CD4-positive, alpha-beta T cell (primary cell): ENCODE data around the gene UGT1A9. TPM values are rescaled to one million over a fixed set of nuclear protein-coding genes. Genes with fewer than 3 reads are reported as not detected.
"Not testable (repeated sequence)": the region's sequence is repeated elsewhere in the genome, so short reads cannot be mapped to it uniquely, and the experiment has no call there.

Experiments
- ATAC-seq: fragments of 200-7000 bp; cut with Tn5 transposase; one replicate; pipeline ENCODE4 v1.10.0; 2022; ENCODE audit warnings: mild to moderate bottlenecking; ENCODE audit not compliant: poor library complexity
- CTCF ChIA-PET: fragments of 350-600 bp; sonication (Branson Sonifier 250); formaldehyde crosslinking; loops from one replicate; lab custom pipeline; 2021; ENCODE audit warnings: antibody characterized with exemption, inconsistent platforms; lab: Charles Lee
- POLR2A ChIA-PET: fragments of 350-600 bp; sonication (Branson Sonifier 250); formaldehyde crosslinking; loops from one replicate; lab custom pipeline; 2021; ENCODE audit warnings: antibody characterized with exemption, inconsistent platforms; lab: Charles Lee
- DNase-seq, 14 experiments: peaks; one replicate each; pipeline ENCODE4 v3.0.0-alpha.2; 2013 to 2020; ENCODE audit warnings: mixed read lengths in 2 of 14
- H3K27ac ChIP-seq, 2 donors: one replicate each; pipeline versions ENCODE4 v1.5.1 to v1.7.0; 2013; ENCODE audit warnings: low read length in 2 of 2, low read depth in 1 of 2, mild to moderate bottlenecking in 1 of 2
- H3K27me3 ChIP-seq, 2 experiments: 1 replicate in 1 of 2; 2 replicates in 1 of 2; pipeline versions ENCODE4 v1.6.1 to v1.7.0; 2013; ENCODE audit warnings: low read length in 2 of 2, control low read depth in 1 of 2, mild to moderate bottlenecking in 1 of 2, moderate library complexity in 1 of 2; ENCODE audit not compliant: insufficient read depth in 2 of 2, control insufficient read depth in 1 of 2
- H3K36me3 ChIP-seq: one replicate; pipeline ENCODE4 v1.6.1; 2013; ENCODE audit warnings: low read length, control low read depth; ENCODE audit not compliant: insufficient read depth
- H3K4me1 ChIP-seq: one replicate; pipeline ENCODE4 v1.6.1; 2013; ENCODE audit warnings: low read length, control low read depth; ENCODE audit not compliant: insufficient read depth
- H3K4me3 ChIP-seq: one replicate; pipeline ENCODE4 v1.5.1; 2013; ENCODE audit warnings: mild to moderate bottlenecking, low read length, moderate library complexity
- H3K9me3 ChIP-seq, 2 experiments: 1 replicate in 1 of 2; 2 replicates in 1 of 2; pipeline versions ENCODE4 v1.6.1 to v1.7.0; 2013; ENCODE audit warnings: low read length in 2 of 2, mild to moderate bottlenecking in 2 of 2, control low read depth in 1 of 2, moderate library complexity in 1 of 2; ENCODE audit not compliant: control insufficient read depth in 1 of 2, insufficient read depth in 1 of 2
- H3K27ac Mint-ChIP-seq: one replicate; pipeline ENCODE4 v1.8.0; 2020; ENCODE audit warnings: mixed read lengths
- H3K27me3 Mint-ChIP-seq: one replicate; pipeline ENCODE4 v1.8.0; 2021; ENCODE audit warnings: mixed read lengths
- H3K36me3 Mint-ChIP-seq: one replicate; pipeline ENCODE4 v1.8.0; 2021; ENCODE audit warnings: low read depth, mixed read lengths
- H3K4me1 Mint-ChIP-seq: one replicate; pipeline ENCODE4 v1.8.0; 2021; ENCODE audit warnings: low read depth, mixed read lengths
- H3K4me3 Mint-ChIP-seq: one replicate; pipeline ENCODE4 v1.8.0; 2020; ENCODE audit warnings: mild to moderate bottlenecking, mixed read lengths
- H3K9me3 Mint-ChIP-seq: one replicate; pipeline ENCODE4 v1.8.0; 2020; ENCODE audit warnings: mixed read lengths
- intact Hi-C, 2 experiments: fragments of 100-400 bp; cut with DNase I in 1 of 2; cut with micrococcal nuclease in 1 of 2; formaldehyde crosslinking; loops; one replicate each; pipeline versions ENCODE4 v1.15.1 to v1.9.0; 2023 to 2025; cut with DNase I, micrococcal nuclease
- total RNA-seq, 174 experiments: library from RNA in 2 of 174; stranded (reverse) in 2 of 174; gene quantifications; one replicate each; pipeline ENCODE4 v1.2.3 and lab custom pipeline; 2021 to 2026
- TF ChIP-seq, protein P1 (sequence below): fragments of 200-600 bp; IDR thresholded peaks from one replicate; pipeline ENCODE4 v1.8.0; 2022; ENCODE audit warnings: antibody characterized with exemption, mild to moderate bottlenecking

Gene UGT1A9
- total RNA-seq, 2 experiments from 2014 or later, result not detected

DNA sequence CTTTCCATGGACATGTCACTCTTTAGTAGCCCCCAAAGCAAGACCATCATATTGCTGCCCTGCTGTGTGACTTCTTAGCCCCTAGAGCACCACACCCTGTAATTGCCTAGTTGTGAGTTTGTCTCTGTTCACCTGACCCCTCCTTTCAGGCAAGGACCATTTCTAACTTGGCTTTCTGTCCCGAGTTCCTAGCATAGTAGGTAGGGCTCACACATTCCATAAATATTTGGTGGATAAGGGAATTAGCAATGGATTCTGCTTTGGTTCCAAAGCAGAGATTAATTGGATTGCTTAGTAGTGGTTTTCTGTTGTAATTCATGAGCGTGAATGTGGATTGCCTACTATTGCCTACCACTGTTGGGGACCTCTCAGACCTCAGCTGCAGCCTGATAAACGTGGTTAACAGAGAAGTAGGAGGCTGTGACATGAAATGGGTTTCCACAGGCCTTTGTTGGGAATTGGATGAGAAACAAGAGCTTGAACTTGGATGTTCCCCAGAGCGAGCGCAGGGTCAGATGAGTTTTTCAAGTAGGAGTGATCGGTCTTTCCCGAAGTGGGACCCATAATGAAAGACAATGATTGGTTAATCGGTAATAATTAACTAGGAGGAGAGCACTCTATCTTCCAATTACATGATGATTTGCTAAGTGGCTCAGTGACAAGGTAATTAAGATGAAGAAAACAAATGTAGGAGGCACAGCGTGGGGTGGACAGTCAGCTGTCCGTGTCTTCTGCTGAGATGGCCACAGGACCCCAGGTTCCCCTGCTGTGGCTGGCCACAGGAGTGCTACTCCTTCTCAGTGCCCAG, 75.0 kb downstream of the UGT1A9 start:
- POLR2A ChIA-PET, result no interaction called here

DNA sequence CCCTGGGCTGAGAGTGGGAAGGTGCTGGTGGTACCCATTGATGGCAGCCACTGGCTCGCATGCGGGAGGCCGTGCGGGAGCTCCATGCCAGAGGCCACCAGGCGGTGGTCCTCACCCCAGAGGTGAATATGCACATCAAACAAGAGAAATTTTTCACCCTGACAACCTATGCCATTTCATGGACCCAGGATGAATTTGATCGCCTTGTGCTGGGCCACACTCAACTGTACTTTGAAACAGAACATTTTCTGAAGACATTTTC, 75.5 kb downstream of the UGT1A9 start:
- ChIA-PET CTCF (no interaction called here), POLR2A (no interaction called here)
- peaks cover 33% of the 10 kb centered on the region for H3K27me3 Mint-ChIP-seq
- H3K4me1 Mint-ChIP-seq, result no peaks in the 10 kb centered on the region
- H3K4me1 ChIP-seq, result no peaks in the 10 kb centered on the region
- H3K4me3 Mint-ChIP-seq, result no peak overlapping the region
- no peaks in the 10 kb centered on the region for H3K36me3 ChIP-seq
- TF ChIP-seq, protein P1, sequence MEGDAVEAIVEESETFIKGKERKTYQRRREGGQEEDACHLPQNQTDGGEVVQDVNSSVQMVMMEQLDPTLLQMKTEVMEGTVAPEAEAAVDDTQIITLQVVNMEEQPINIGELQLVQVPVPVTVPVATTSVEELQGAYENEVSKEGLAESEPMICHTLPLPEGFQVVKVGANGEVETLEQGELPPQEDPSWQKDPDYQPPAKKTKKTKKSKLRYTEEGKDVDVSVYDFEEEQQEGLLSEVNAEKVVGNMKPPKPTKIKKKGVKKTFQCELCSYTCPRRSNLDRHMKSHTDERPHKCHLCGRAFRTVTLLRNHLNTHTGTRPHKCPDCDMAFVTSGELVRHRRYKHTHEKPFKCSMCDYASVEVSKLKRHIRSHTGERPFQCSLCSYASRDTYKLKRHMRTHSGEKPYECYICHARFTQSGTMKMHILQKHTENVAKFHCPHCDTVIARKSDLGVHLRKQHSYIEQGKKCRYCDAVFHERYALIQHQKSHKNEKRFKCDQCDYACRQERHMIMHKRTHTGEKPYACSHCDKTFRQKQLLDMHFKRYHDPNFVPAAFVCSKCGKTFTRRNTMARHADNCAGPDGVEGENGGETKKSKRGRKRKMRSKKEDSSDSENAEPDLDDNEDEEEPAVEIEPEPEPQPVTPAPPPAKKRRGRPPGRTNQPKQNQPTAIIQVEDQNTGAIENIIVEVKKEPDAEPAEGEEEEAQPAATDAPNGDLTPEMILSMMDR, result no peak
- H3K36me3 Mint-ChIP-seq, result no peaks in the 10 kb centered on the region
- intact Hi-C loops, result no loop called here
- H3K27ac ChIP-seq, result no peak overlapping the region
- peaks cover 0 to 3% of the 10 kb centered on the region in 2 experiments for H3K27me3 ChIP-seq
- no peak overlapping the region for H3K27ac Mint-ChIP-seq
- no peak for ATAC-seq
- no peak for DNase-seq
- peaks cover 0 to 15% of the 10 kb centered on the region in 2 experiments for H3K9me3 ChIP-seq
- H3K9me3 Mint-ChIP-seq, result peaks cover 7% of the 10 kb centered on the region
- H3K4me3 ChIP-seq, result no peak overlapping the region

More for the DNA sequence above, 75.0 kb downstream of the UGT1A9 start:
- Mint-ChIP-seq H3K4me3 (no peak overlapping the region), H3K9me3 (peaks cover 6% of the 10 kb centered on the region), H3K36me3 (no peaks in the 10 kb centered on the region), H3K4me1 (no peaks in the 10 kb centered on the region), H3K27ac (no peak overlapping the region), H3K27me3 (peaks cover 29% of the 10 kb centered on the region)
- no peaks in the 10 kb centered on the region for H3K36me3 ChIP-seq
- H3K4me1 ChIP-seq, result no peaks in the 10 kb centered on the region
- no peak for DNase-seq
- CTCF ChIA-PET, result no interaction called here
- TF ChIP-seq, protein P1, result no peak
- intact Hi-C loops, result no loop called here
- no peak for ATAC-seq
- peaks cover 0 to 3% of the 10 kb centered on the region in 2 experiments for H3K27me3 ChIP-seq
- peaks cover 0 to 15% of the 10 kb centered on the region in 2 experiments for H3K9me3 ChIP-seq
- H3K4me3 ChIP-seq, result no peak overlapping the region
- H3K27ac ChIP-seq, result no peak overlapping the region

DNA sequence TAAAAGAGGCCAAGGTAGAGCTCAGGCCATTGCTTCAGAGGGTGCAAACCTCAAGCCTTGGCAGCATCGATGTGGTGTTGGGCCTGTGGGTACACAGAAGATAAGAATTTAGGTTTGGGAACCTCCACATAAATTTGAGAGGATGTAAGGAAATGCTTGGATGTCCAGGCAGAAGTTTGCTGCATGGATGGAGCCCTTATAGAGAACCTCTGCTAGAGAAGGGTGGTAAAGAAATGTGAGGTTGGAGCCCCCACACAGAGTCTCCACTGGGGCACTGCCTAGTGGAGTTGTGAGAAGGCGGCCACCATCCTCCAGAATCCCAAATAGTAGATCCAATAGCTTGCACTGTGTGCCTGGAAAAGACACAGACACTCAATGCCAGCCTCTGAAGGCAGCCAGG, 79.0 kb downstream of the UGT1A9 start:
- H3K4me1 ChIP-seq, CTCF ChIA-PET, ATAC-seq, H3K27ac ChIP-seq, H3K27ac Mint-ChIP-seq, intact Hi-C loops, H3K27me3 ChIP-seq, POLR2A ChIA-PET, H3K9me3 Mint-ChIP-seq, H3K36me3 Mint-ChIP-seq, DNase-seq, H3K36me3 ChIP-seq, H3K4me1 Mint-ChIP-seq, H3K4me3 ChIP-seq, H3K4me3 Mint-ChIP-seq: not testable (repeated sequence)
- peaks cover 0 to 16% of the 10 kb centered on the region in 2 experiments for H3K9me3 ChIP-seq
- H3K27me3 Mint-ChIP-seq, result peaks cover 46% of the 10 kb centered on the region

DNA sequence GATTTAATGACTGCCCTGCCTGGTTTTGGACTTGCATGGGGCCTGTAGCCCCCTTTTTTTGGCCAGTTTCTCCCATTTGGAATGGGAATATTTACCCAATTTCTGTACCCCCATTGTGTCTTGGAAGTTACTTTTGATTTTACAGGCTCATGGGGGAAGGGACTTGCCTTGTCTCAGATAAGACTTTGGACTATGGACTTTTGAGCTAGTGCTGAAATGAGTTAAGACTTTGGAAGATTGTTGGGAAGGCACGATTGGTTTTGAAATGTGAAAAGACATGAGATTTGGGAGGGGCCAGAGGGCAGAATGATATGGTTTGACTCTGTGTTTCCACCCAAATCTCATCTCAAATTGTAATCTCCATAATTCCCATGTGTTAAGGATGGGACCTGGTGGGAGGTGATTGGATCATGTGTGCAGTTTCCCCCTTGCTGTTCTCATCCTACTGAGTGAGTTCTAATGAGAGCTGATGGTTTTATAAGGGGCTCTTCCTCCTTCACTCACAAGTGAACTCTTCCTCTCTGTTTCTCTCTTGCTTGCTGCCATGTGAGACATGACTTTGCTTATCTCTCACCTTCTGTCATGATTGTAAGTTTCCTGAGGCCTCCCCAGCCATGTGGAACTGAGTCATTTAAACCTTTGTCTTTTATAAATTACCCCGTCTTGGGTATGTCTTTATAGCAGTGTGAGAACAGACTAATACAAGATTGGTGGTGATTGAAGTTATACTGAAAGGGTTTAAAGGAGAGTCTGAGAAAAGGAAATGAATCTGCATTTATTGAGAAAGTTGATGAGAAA, 79.7 kb downstream of the UGT1A9 start:
- H3K9me3 Mint-ChIP-seq, H3K27me3 ChIP-seq, POLR2A ChIA-PET, H3K36me3 Mint-ChIP-seq, H3K4me1 ChIP-seq, H3K27ac ChIP-seq, H3K27ac Mint-ChIP-seq, ATAC-seq, H3K4me3 Mint-ChIP-seq, H3K4me1 Mint-ChIP-seq, intact Hi-C loops, DNase-seq, CTCF ChIA-PET, H3K4me3 ChIP-seq, H3K36me3 ChIP-seq: not testable (repeated sequence)
- H3K9me3 ChIP-seq, result peaks cover 0 to 16% of the 10 kb centered on the region in 2 experiments
- peaks cover 42% of the 10 kb centered on the region for H3K27me3 Mint-ChIP-seq
